ENCODE data around the gene SGK1.

GRCh38 chr6:134186355-134186754, 131.6 kb downstream of the SGK1 start:
- TF ChIP-seq ZNF423 (tag by site-specific recombination; IDR thresholded peaks at IDR 0.05) = no peak
- TF ChIP-seq, protein P1, sequence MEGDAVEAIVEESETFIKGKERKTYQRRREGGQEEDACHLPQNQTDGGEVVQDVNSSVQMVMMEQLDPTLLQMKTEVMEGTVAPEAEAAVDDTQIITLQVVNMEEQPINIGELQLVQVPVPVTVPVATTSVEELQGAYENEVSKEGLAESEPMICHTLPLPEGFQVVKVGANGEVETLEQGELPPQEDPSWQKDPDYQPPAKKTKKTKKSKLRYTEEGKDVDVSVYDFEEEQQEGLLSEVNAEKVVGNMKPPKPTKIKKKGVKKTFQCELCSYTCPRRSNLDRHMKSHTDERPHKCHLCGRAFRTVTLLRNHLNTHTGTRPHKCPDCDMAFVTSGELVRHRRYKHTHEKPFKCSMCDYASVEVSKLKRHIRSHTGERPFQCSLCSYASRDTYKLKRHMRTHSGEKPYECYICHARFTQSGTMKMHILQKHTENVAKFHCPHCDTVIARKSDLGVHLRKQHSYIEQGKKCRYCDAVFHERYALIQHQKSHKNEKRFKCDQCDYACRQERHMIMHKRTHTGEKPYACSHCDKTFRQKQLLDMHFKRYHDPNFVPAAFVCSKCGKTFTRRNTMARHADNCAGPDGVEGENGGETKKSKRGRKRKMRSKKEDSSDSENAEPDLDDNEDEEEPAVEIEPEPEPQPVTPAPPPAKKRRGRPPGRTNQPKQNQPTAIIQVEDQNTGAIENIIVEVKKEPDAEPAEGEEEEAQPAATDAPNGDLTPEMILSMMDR (tag by site-specific recombination; IDR thresholded peaks at IDR 0.05) = no peak
- no peak for TF ChIP-seq ZBTB26 (tag by site-specific recombination; optimal IDR thresholded peaks at IDR 0.05)
- TF ChIP-seq PATZ1 (tag by site-specific recombination; IDR thresholded peaks at IDR 0.05) = no peak
- no peak for TF ChIP-seq YY1 (tag by site-specific recombination; IDR thresholded peaks at IDR 0.05)
- TF ChIP-seq ZNF561 (tag by site-specific recombination; IDR thresholded peaks at IDR 0.05; ENCODE audit: borderline replicate concordance) = no peak
- TF ChIP-seq KLF16 (tag by site-specific recombination; IDR thresholded peaks at IDR 0.05) = no peak
- TF ChIP-seq SP7 (tag by site-specific recombination; IDR thresholded peaks at IDR 0.05) = no peak
- no peak for TF ChIP-seq REPIN1 (tag by site-specific recombination; IDR thresholded peaks at IDR 0.05; ENCODE audit: low read depth)
- TF ChIP-seq ZNF140 (tag by site-specific recombination; IDR thresholded peaks at IDR 0.05) = no peak
- no peak for TF ChIP-seq ZNF311 (tag by site-specific recombination; IDR thresholded peaks at IDR 0.05; ENCODE audit: borderline replicate concordance)
- TF ChIP-seq TCF7L2 (IDR thresholded peaks at IDR 0.05; ENCODE audit: borderline replicate concordance, low read depth, low read length) = no peak
- TF ChIP-seq ZNF416 (tag by site-specific recombination; IDR thresholded peaks at IDR 0.05) = no peak

Data from HEK293 (cell line).